Heart right ventricle (tissue), 16 donors: ENCODE results near the gene COL7A1. TPM values are rescaled to one million over a fixed set of nuclear protein-coding genes. Genes with fewer than 3 reads are reported as not detected.

Experiments used
- ATAC-seq, 8 donors: fragments of 200-7000 bp; cut with Tn5 transposase; one replicate each; pipeline ENCODE4 v1.9.1; 2020; ENCODE audit warnings: mild to moderate bottlenecking in 8 of 8, moderate library complexity in 8 of 8, moderate number of reproducible peaks in 1 of 8
- DNase-seq, 2 donors: peaks; one replicate each; pipeline ENCODE4 v3.0.0-alpha.2; 2020
- H3K27ac ChIP-seq, 10 donors: fragments of 200-600 bp; sonication (generic) in 2 of 10; one replicate each; pipeline versions ENCODE4 v1.5.0 to v1.8.0; 2020 to 2022; ENCODE audit warnings: mild to moderate bottlenecking in 3 of 10
- H3K27me3 ChIP-seq, 7 donors: fragments of 200-600 bp; one replicate each; pipeline ENCODE4 v1.8.0; 2021 to 2022; ENCODE audit warnings: mild to moderate bottlenecking in 2 of 7
- H3K36me3 ChIP-seq, 9 donors: fragments of 200-600 bp; sonication (generic) in 1 of 9; one replicate each; pipeline versions ENCODE4 v1.5.0 to v1.8.0; 2020 to 2022; ENCODE audit warnings: mild to moderate bottlenecking in 2 of 9
- H3K4me1 ChIP-seq, 9 donors: fragments of 200-600 bp; sonication (generic) in 1 of 9; one replicate each; pipeline versions ENCODE4 v1.5.0 to v1.8.0; 2020 to 2022; ENCODE audit warnings: mild to moderate bottlenecking in 4 of 9
- H3K4me3 ChIP-seq, 10 donors: fragments of 200-600 bp; sonication (generic) in 2 of 10; one replicate each; pipeline versions ENCODE4 v1.5.0 to v1.8.0; 2020 to 2022; ENCODE audit warnings: mild to moderate bottlenecking in 7 of 10, moderate library complexity in 2 of 10
- H3K9me3 ChIP-seq, 11 donors: fragments of 200-600 bp in 10 of 11; sonication (generic) in 2 of 11; one replicate each; pipeline versions ENCODE4 v1.5.0 to v1.8.0; 2013 to 2022; ENCODE audit warnings: mild to moderate bottlenecking in 2 of 11, control low read depth in 1 of 11, moderate library complexity in 1 of 11
- CTCF ChIP-seq, 9 donors: fragments of 200-600 bp; sonication (generic) in 2 of 9; IDR thresholded peaks; one replicate each; pipeline versions ENCODE4 v1.5.0 to v1.8.0; 2021 to 2022; ENCODE audit warnings: antibody characterized with exemption in 9 of 9, mild to moderate bottlenecking in 5 of 9, moderate library complexity in 1 of 9
- WGBS, 2 donors: extraction: QIAGEN DNeasy Blood & Tissue Kit; methylation state at CpG; one replicate each; pipeline ENCODE4 v1.1.7; 2013; ENCODE audit warnings: inconsistent platforms in 1 of 2; 5-methylcytosine and 5-hydroxymethylcytosine counted together
- intact Hi-C, 10 donors: fragments of 100-400 bp; cut with DNase I; formaldehyde crosslinking; loops; one replicate each; pipeline versions ENCODE4 v1.11.1 to v1.14.2; 2022
- polyA plus RNA-seq, 2 donors: library from polyadenylated mRNA; stranded (reverse); fragments of 200-250 nt; gene quantifications; one replicate each; pipeline ENCODE4 v1.2.3, GENCODE V29; 2013
- total RNA-seq, 10 donors: library from RNA; stranded (reverse); fragmentation: NEBNext Ultra II Directional in 3 of 10; extraction: Animal tissue kit (Norgen Biotek cat#: 25700) in 3 of 10; gene quantifications; one replicate each; pipeline versions ENCODE4 v1.2.1 to v1.2.4, GENCODE V29; 2021 to 2023
- donor health status: Arrhythmogenic right ventricular cardiomyopathy.
- donor health status: ischemic (EF 13 %, LVEDD 7.1; RV severe dilation, severe dysfunction).
- donor health status: healthy with polysubstance abuse.
- donor health status: DM: no; HTN: yes; CAD: no.
- donor health status: DM: no; HTN: no; CAD: no.
- donor health status: ischemic (EF 25% LVEDD 6.9; RV normal size, moderate dysfunction).
- donor health status: ischemic (EF 25% LVEDD 5.7; RV mildly dilated, moderate dysfunction).
- donor health status: healthy.
- donor health status: DM: yes; HTN: yes; CAD: no.
- donor health status: Ischemic cardiomyopathy.
- donor health status: ischemic (EF 35%, LVEDD 5.7; RV mildly dilated, moderate dysfunction).
- donor health status: nonischemic (EF 11% LVEDD 7.7; RV severe dilation, severe dysfunction).
- donor health status: DM: yes; HTN: yes; CAD: no.
- donor health status: PGD.
- donor health status: ischemic (EF 29% LVEDD 5.4; RV normal size, mild dysfunction).
- donor health status: nonischemic (EF 23%, LVEDD 6.1; RV moderate dilation, normal function).

The COL7A1 gene
- total and polyA plus RNA-seq, 12 donors: 6.1 to 63.5 (median 12.6) TPM

GRCh38 chr3:48556796-48557626, 38.1 kb downstream of the COL7A1 start, which contains the start of gene PFKFB4:
Gene PFKFB4, minus strand, starts transcription at chr3:48556803. Its CDS starts 26 bp downstream, at chr3:48556777.
- peaks cover 9 to 79% (median 29%) of the 10 kb centered on the region in 9 donors for H3K4me1 ChIP-seq
- ATAC-seq (peak; percentile 93 to 95 (median 94)), DNase-seq (peak; percentile 99)
- intact Hi-C loops: loop anchor here in 5 of 10 donors (2.0 to 10.0 kb wide), 4 partner anchors 50 to 282 kb away; partner anchors contain the start of genes UQCRC1 (in 2 of the 5), ATRIP (in 1 of the 5) and SLC26A6 (in 1 of the 5)
- WGBS, 2 donors: 1% methylated on average over 51 to 53 of the region's 53 CpGs
- H3K27ac ChIP-seq: peak within 1 kb of the TSS in 9 of 10 donors; percentile 52 to 86 (median 63)
- H3K9me3 ChIP-seq: no peaks in the 10 kb centered on the region
- TF ChIP-seq CTCF (IDR thresholded peaks at IDR 0.05): peak in 2 of 9 donors; percentile 17 to 18
- no peaks in the 10 kb centered on the region for H3K27me3 ChIP-seq
- H3K4me3 ChIP-seq: peak within 1 kb of the TSS in 9 of 10 donors; percentile 38 to 72 (median 62)
- no peaks in the 10 kb centered on the region for H3K36me3 ChIP-seq

GRCh38 chr3:48555949-48556795, 39.0 kb downstream of the COL7A1 start:
- 20 to 22% methylated on average over 28 to 29 of the region's 29 CpGs for WGBS, 2 donors
- ATAC-seq (peak in 1 of 8 donors; percentile 0), DNase-seq (no peak)

GRCh38 chr3:48555231-48555948, 39.7 kb downstream of the COL7A1 start:
- Histone ChIP-seq H3K9me3 (no peaks in the 10 kb centered on the region), H3K4me1 (peaks cover 5 to 70% (median 23%) of the 10 kb centered on the region in 9 donors), H3K4me3 (peak overlapping the region in 1 of 10 donors; percentile 72), H3K27ac (peak overlapping the region in 1 of 10 donors; percentile 86), H3K27me3 (no peaks in the 10 kb centered on the region), H3K36me3 (no peaks in the 10 kb centered on the region)
- intact Hi-C loops: loop anchor here in 4 of 10 donors (5.0 to 10.0 kb wide), 3 partner anchors 52 to 281 kb away; partner anchors contain the start of genes UQCRC1 (in 2 of the 4) and ATRIP (in 1 of the 4)
- WGBS, 2 donors: 90 to 93% methylated on average over 10 of the region's 10 CpGs
- DNase-seq: no peak
- ATAC-seq: no peak
- no peak for TF ChIP-seq CTCF (IDR thresholded peaks at IDR 0.05)

More at GRCh38 chr3:48555949-48556795, 39.0 kb downstream of the COL7A1 start:
- Histone ChIP-seq H3K9me3 (no peaks in the 10 kb centered on the region), H3K27me3 (no peaks in the 10 kb centered on the region), H3K27ac (peak overlapping the region in 6 of 10 donors; percentile 21 to 86 (median 52)), H3K36me3 (no peaks in the 10 kb centered on the region), H3K4me1 (peaks cover 9 to 74% (median 29%) of the 10 kb centered on the region in 9 donors), H3K4me3 (peak overlapping the region in 9 of 10 donors; percentile 30 to 72 (median 62))
- TF ChIP-seq CTCF (IDR thresholded peaks at IDR 0.05): no peak
- intact Hi-C loops: loop anchor here in 5 of 10 donors (2.0 to 10.0 kb wide), 4 partner anchors 51 to 281 kb away; partner anchors contain the start of genes UQCRC1 (in 2 of the 5), ATRIP (in 1 of the 5) and SLC26A6 (in 1 of the 5)
